Measurements from ENCODE around the gene REEP1. TPM values are rescaled to one million over a fixed set of nuclear protein-coding genes. Genes with fewer than 3 reads are reported as not detected.
"Not testable (repeated sequence)": the region's sequence is repeated elsewhere in the genome, so short reads cannot be mapped to it uniquely, and the experiment has no call there.

The REEP1 gene
- total RNA-seq, 1 donor from 2014 or later: 0.26 TPM

- DNase-seq (ENCODE audit: low read depth, low spot score): not testable (repeated sequence)
Observed at GRCh38 chr2:86200564-86200963, 136.9 kb downstream of the REEP1 start.

- DNase-seq (ENCODE audit: low read depth, low spot score): no peak
Observed at GRCh38 chr2:86199834-86200177, 137.6 kb downstream of the REEP1 start.

GRCh38 chr2:86195808-86196387 lies 141.5 kb downstream of the REEP1 start:
- no peak for DNase-seq (ENCODE audit: low read depth, low spot score)

- peak; percentile 89 for DNase-seq (ENCODE audit: low read depth, low spot score)
Observed at GRCh38 chr2:86195055-86195807, 142.2 kb downstream of the REEP1 start, which contains the start of gene IMMT. TSS of gene IMMT (minus strand) at chr2:86195462. CDS start at chr2:86195382, 80 bp downstream.

GRCh38 chr2:86194751-86195054 lies 142.7 kb downstream of the REEP1 start:
- no peak for DNase-seq (ENCODE audit: low read depth, low spot score)

- DNase-seq (ENCODE audit: low read depth, low spot score): no peak
Observed at GRCh38 chr2:86193901-86194567, 143.4 kb downstream of the REEP1 start.

- no peak for DNase-seq (ENCODE audit: low read depth, low spot score)
Observed at GRCh38 chr2:86189782-86190416, 147.5 kb downstream of the REEP1 start.

- no peak for DNase-seq (ENCODE audit: low read depth, low spot score)
Observed at GRCh38 chr2:86186431-86186830, 151.0 kb downstream of the REEP1 start.

- DNase-seq (ENCODE audit: low read depth, low spot score): no peak
Observed at GRCh38 chr2:86185517-86186212, 151.8 kb downstream of the REEP1 start.

GRCh38 chr2:86176597-86176996 lies 160.8 kb downstream of the REEP1 start:
- DNase-seq (ENCODE audit: low read depth, low spot score): no peak

- no peak for DNase-seq (ENCODE audit: low read depth, low spot score)
Observed at GRCh38 chr2:86175828-86176227, 161.6 kb downstream of the REEP1 start.

- no peak for DNase-seq (ENCODE audit: low read depth, low spot score)
Observed at GRCh38 chr2:86174445-86174844, 163.0 kb downstream of the REEP1 start.

- DNase-seq (ENCODE audit: low read depth, low spot score): no peak
Observed at GRCh38 chr2:86172610-86173009, 164.8 kb downstream of the REEP1 start.

- DNase-seq (ENCODE audit: low read depth, low spot score): no peak
Observed at GRCh38 chr2:86171295-86171694, 166.1 kb downstream of the REEP1 start.

GRCh38 chr2:86170449-86170848 lies 167.0 kb downstream of the REEP1 start:
- DNase-seq (ENCODE audit: low read depth, low spot score): no peak

Other genes starting within 250 kb of the REEP1 start
- 14.8 and 23.3 TPM in 2 replicates for gene POLR1A, start 231.7 kb downstream of the REEP1 start, total RNA-seq
- 63.3 and 105 TPM in 2 replicates for gene PTCD3, start 231.4 kb downstream of the REEP1 start, total RNA-seq
- 67.0 and 68.9 TPM in 2 replicates for gene IMMT, start 142.2 kb downstream of the REEP1 start, total RNA-seq
- 36.0 and 68.7 TPM in 2 replicates for gene MRPL35, start 138.2 kb downstream of the REEP1 start, total RNA-seq
- 18.7 and 23.3 TPM in 2 replicates for gene KDM3A, start 103.7 kb upstream of the REEP1 start, total RNA-seq
- gene CHMP3, start 225.8 kb upstream of the REEP1 start, total RNA-seq: 87.6 and 97.9 TPM in 2 replicates

All from pulmonary artery endothelial cell (primary cell).